BLaER1 (cell line): ENCODE results near the gene ANO2.
A peak's percentile ranks its signal among the peaks of the same experiment; 100 is the strongest.
"Not testable (repeated sequence)": the region's sequence is repeated elsewhere in the genome, so short reads cannot be mapped to it uniquely, and the experiment has no call there.

Experiments
- H3K27ac ChIP-seq: shearing (Covaris generic); formaldehyde crosslinking; 2 replicates; pipeline ENCODE4 v1.8.1; 2022
- H3K27me3 ChIP-seq: shearing (Covaris generic); formaldehyde crosslinking; 2 replicates; pipeline ENCODE4 v1.8.1; 2022
- H3K36me3 ChIP-seq: shearing (Covaris generic); formaldehyde crosslinking; 2 replicates; pipeline ENCODE4 v1.8.1; 2022
- H3K4me1 ChIP-seq: shearing (Covaris generic); formaldehyde crosslinking; 2 replicates; pipeline ENCODE4 v1.8.1; 2022
- H3K4me2 ChIP-seq: shearing (Covaris generic); formaldehyde crosslinking; 2 replicates; pipeline ENCODE4 v1.8.1; 2022
- H3K4me3 ChIP-seq: shearing (Covaris generic); formaldehyde crosslinking; 2 replicates; pipeline ENCODE4 v1.8.1; 2022
- H3K9ac ChIP-seq: shearing (Covaris generic); formaldehyde crosslinking; 2 replicates; pipeline ENCODE4 v1.8.1; 2022
- H3K9me3 ChIP-seq: shearing (Covaris generic); formaldehyde crosslinking; 2 replicates; pipeline ENCODE4 v1.8.1; 2022
- H4K20me1 ChIP-seq: shearing (Covaris generic); formaldehyde crosslinking; 2 replicates; pipeline ENCODE4 v1.8.1; 2022
- Cebpa-rat ChIP-seq: shearing (Covaris generic); IDR thresholded peaks from 2 replicates; pipeline ENCODE4 v1.8.1; 2022

Gene ANO2

DNA sequence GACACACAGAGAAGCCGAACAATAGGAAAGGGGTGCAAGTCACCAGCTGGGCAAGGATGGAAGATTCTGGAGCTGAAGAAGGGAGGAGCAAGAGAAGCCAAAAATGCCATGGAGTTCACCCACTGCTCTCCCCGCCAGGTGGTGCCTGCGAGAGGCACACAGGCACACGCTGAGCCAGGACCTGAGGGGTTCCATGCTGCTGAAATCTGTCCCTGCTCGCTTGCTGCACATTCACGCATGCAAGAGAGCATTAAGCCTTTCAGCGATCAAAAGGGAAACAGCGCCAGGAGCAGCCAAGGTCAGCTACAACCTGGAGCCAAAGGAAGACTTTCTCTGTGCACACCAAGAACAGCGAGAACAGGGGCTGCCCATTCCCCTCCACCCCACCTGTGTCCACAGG lies 104.1 kb downstream of the ANO2 start:
- Histone ChIP-seq H3K27ac (no peak overlapping the region), H3K4me3 (no peak overlapping the region), H3K9ac (no peak overlapping the region), H3K4me2 (no peak overlapping the region), H3K27me3 (no peaks in the 10 kb centered on the region), H3K4me1 (no peaks in the 10 kb centered on the region), H3K9me3 (no peaks in the 10 kb centered on the region), H4K20me1 (no peaks in the 10 kb centered on the region), H3K36me3 (no peaks in the 10 kb centered on the region)
- no peak for TF ChIP-seq Cebpa-rat

DNA sequence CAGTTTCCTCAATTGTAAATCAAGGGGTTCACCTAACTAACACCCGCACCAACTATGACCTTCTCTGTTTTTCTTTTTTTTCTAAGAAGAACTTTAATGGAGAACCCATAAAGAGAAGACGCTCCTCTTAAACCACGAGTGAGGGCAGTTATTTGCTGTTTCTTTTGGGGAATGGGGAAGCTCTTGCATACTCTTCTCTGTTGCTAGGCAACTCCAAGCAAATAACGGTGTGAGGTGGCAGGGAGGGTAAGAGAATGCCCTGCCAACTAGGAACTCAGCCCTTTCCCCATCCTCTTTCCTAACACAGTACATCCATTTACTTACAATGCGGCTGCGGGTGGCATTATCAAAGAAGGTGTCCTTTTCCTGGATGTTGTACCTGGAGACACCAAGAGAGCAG lies 114.9 kb downstream of the ANO2 start:
- H3K9ac ChIP-seq = no peak overlapping the region
- no peaks in the 10 kb centered on the region for H3K27me3 ChIP-seq
- no peak overlapping the region for H3K27ac ChIP-seq
- no peak overlapping the region for H3K4me3 ChIP-seq
- H4K20me1 ChIP-seq = no peaks in the 10 kb centered on the region
- peaks cover 1% of the 10 kb centered on the region; the same call in 1 of the 2 replicates for H3K9me3 ChIP-seq
- H3K4me2 ChIP-seq = no peak overlapping the region
- no peaks in the 10 kb centered on the region for H3K4me1 ChIP-seq
- no peaks in the 10 kb centered on the region for H3K36me3 ChIP-seq
- TF ChIP-seq Cebpa-rat = no peak

GRCh38 chr12:5827591-5827990 lies 117.5 kb downstream of the ANO2 start:
- no peak overlapping the region for H3K27ac ChIP-seq
- no peak for TF ChIP-seq Cebpa-rat
- no peak overlapping the region for H3K4me2 ChIP-seq
- H3K27me3 ChIP-seq = no peaks in the 10 kb centered on the region
- H4K20me1 ChIP-seq = no peaks in the 10 kb centered on the region
- H3K4me3 ChIP-seq = no peak overlapping the region
- H3K9me3 ChIP-seq = peaks cover 26% of the 10 kb centered on the region
- 0 out of 2 replicates have a peak, but pooled peaks cover 3% of the 10 kb centered on the region for H3K36me3 ChIP-seq
- H3K9ac ChIP-seq = no peak overlapping the region
- no peaks in the 10 kb centered on the region for H3K4me1 ChIP-seq

DNA sequence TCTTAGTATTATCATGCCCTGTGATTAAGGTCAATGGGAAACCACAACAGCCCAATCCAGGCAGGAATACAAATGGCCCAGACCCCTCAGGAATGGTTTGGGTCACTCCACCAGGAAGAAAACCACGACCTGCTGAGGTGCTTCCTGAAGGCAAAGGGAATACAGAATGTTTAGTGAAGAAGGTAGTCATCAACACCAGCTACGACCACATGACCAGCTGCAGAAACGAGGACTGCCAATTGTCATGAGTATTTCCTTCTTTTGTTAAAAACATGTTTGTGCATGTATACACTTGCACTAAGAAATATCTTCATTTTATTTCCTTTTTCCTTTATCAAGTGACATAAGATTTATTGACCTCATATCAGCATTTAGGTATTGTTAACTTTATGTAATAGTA lies 119.3 kb downstream of the ANO2 start:
- H3K4me3 ChIP-seq, H3K4me1 ChIP-seq, H3K36me3 ChIP-seq, H3K4me2 ChIP-seq, H3K27me3 ChIP-seq, H4K20me1 ChIP-seq, H3K27ac ChIP-seq, H3K9ac ChIP-seq: not testable (repeated sequence)
- peaks cover 45% of the 10 kb centered on the region for H3K9me3 ChIP-seq

DNA sequence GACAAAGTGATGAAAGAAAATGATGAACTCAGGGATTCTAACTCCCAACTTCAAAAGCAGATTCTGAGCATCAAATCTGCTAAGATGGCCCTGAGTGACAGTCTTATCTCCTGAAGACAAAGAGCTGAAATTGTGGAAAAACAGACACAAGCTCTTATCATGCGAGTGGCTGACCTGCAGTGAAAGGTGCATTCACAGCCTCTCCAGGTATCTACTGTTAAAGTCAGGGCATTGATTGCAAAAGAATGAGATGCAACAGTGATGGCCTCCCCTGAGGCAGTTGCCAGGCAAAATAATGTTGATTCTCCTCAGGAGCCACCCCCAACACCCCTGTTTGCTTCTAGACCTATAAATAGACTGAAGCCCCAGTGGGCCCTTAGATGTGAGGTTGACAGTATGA lies 126.2 kb downstream of the ANO2 start:
- not testable (repeated sequence) for H3K36me3 ChIP-seq

GRCh38 chr12:5817246-5817645 lies 127.8 kb downstream of the ANO2 start:
- H4K20me1 ChIP-seq = no peaks in the 10 kb centered on the region
- peak overlapping the region; percentile 52 for H3K4me2 ChIP-seq
- no peak for TF ChIP-seq Cebpa-rat
- peak overlapping the region; percentile 5; the same call in 1 of the 2 replicates for H3K27ac ChIP-seq
- no peaks in the 10 kb centered on the region for H3K27me3 ChIP-seq
- H3K36me3 ChIP-seq = no peaks in the 10 kb centered on the region
- H3K9ac ChIP-seq = no peak overlapping the region
- H3K4me1 ChIP-seq = peaks cover 23% of the 10 kb centered on the region
- H3K9me3 ChIP-seq = peaks cover 36% of the 10 kb centered on the region
- H3K4me3 ChIP-seq = no peak overlapping the region

More for the DNA sequence above, 126.2 kb downstream of the ANO2 start:
- H3K9me3 ChIP-seq = peaks cover 53% of the 10 kb centered on the region
- H3K4me3 ChIP-seq, H3K27ac ChIP-seq, H3K27me3 ChIP-seq, H3K4me2 ChIP-seq, H3K9ac ChIP-seq, H4K20me1 ChIP-seq: not testable (repeated sequence)
- H3K4me1 ChIP-seq = peaks cover 23% of the 10 kb centered on the region

DNA sequence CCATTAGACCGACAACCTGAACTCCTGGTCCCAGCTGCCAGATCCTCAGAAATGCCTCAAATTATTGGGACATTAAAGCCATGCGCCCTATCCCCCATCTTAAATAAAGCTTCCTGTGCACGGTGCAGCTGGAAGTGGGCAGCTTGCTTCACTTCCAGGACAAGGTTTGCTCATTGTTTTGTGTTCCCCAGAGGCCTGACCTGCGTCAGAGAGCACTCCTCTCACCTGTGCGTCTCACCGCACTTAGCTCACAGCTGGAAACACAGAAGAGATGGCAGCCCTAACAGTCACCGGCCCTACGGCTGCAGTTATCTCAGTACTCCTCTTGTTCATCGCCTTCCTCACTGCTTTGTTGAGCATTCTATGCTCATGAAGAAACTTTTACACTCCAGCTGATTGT lies 135.5 kb downstream of the ANO2 start:
- no peak for TF ChIP-seq Cebpa-rat
- no peak overlapping the region for H3K4me3 ChIP-seq
- peak overlapping the region; percentile 67 for H3K4me2 ChIP-seq
- H3K9ac ChIP-seq = no peak overlapping the region
- peaks cover 37% of the 10 kb centered on the region for H3K4me1 ChIP-seq
- H3K27me3 ChIP-seq = no peaks in the 10 kb centered on the region
- no peaks in the 10 kb centered on the region for H3K36me3 ChIP-seq
- peaks cover 13% of the 10 kb centered on the region for H3K9me3 ChIP-seq
- no peak overlapping the region for H3K27ac ChIP-seq
- no peaks in the 10 kb centered on the region for H4K20me1 ChIP-seq

DNA sequence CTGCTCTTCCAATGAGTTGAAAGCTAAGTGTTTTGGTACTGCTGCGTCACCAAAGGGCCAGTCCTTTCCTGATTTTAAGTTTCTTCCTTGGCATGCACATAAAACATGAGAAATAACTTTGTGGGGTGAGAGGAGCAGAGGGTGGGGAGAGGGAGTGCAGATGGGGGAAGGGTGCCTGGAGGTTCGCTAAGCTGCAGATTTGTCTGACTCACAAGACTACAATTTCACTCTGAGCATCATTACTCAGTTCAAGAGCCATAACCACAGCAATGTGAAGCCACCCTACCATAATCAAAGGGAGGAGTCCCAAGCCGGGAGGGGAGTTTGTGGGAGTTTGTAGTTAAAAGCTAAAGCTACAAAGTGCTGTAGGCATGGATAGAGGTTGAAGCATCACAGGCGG lies 136.1 kb downstream of the ANO2 start:
- Histone ChIP-seq H3K27me3 (no peaks in the 10 kb centered on the region), H3K9me3 (peaks cover 13% of the 10 kb centered on the region), H3K4me1 (peaks cover 37% of the 10 kb centered on the region), H3K36me3 (no peaks in the 10 kb centered on the region), H3K9ac (no peak overlapping the region), H3K27ac (no peak overlapping the region), H3K4me2 (peak overlapping the region; percentile 67), H3K4me3 (no peak overlapping the region), H4K20me1 (no peaks in the 10 kb centered on the region)
- TF ChIP-seq Cebpa-rat = no peak

DNA sequence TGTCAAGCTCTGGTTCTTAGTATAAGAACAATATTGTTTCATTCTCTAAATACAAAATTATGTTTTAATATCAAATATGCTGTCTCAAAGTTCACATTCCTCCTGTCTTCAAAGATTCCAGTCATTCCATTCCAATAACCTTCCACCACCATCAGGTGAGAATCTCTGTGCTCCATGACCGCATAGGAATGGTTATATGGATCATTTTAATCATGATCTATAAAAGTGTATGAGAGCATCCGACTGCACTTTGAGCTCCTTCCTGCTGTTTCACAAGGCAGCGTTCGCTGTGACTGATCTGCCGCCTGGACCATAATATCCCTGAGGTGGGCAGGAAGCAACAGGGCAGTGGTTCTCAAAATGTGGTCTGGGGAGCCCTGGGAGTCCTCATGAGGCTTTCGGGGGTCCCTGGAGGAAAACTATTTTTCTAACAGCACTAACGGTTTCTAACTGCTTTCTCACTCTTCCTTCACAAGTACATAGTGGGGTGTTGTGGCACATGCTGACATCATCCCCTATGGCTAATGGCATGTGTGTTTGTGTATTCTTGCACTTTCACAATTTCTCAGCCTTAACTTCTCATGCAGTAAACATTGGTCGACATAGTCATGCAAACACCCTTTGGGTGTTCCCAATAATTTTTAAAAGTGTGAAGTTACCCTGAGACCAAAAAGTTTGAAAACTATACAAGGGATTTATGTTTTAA lies 137.4 kb downstream of the ANO2 start:
- H3K36me3 ChIP-seq = no peaks in the 10 kb centered on the region
- no peak overlapping the region for H3K9ac ChIP-seq
- no peak overlapping the region for H3K4me3 ChIP-seq
- H3K9me3 ChIP-seq = peaks cover 13% of the 10 kb centered on the region
- no peak for TF ChIP-seq Cebpa-rat
- peaks cover 37% of the 10 kb centered on the region for H3K4me1 ChIP-seq
- H3K27ac ChIP-seq = peak overlapping the region; percentile 11; the same call in 1 of the 2 replicates
- H3K4me2 ChIP-seq = peak overlapping the region; percentile 67
- H3K27me3 ChIP-seq = no peaks in the 10 kb centered on the region
- H4K20me1 ChIP-seq = no peaks in the 10 kb centered on the region

GRCh38 chr12:5807090-5807414 lies 138.0 kb downstream of the ANO2 start:
- Histone ChIP-seq H4K20me1 (no peaks in the 10 kb centered on the region), H3K9ac (no peak overlapping the region), H3K4me3 (no peak overlapping the region), H3K27ac (no peak overlapping the region), H3K4me1 (peaks cover 37% of the 10 kb centered on the region), H3K27me3 (no peaks in the 10 kb centered on the region), H3K9me3 (peaks cover 13% of the 10 kb centered on the region), H3K4me2 (peak overlapping the region; percentile 67), H3K36me3 (no peaks in the 10 kb centered on the region)
- TF ChIP-seq Cebpa-rat = no peak
